ENCODE data around the gene KNTC1. TPM values are rescaled to one million over a fixed set of nuclear protein-coding genes. Genes with fewer than 3 reads are reported as not detected.
"Not testable (repeated sequence)": the region's sequence is repeated elsewhere in the genome, so short reads cannot be mapped to it uniquely, and the experiment has no call there.

The KNTC1 gene
- total and polyA plus RNA-seq, 3 experiments from 2014 or later, result 3.8 to 69.6 (median 66.0) TPM

GRCh38 chr12:122486805-122487426 is 40.1 kb upstream of the KNTC1 start:
- Mint-ChIP-seq H3K36me3 (peaks cover 8 to 75% (median 27%) of the 10 kb centered on the region in 3 donors), H3K27ac (peak overlapping the region in 1 of 8 donors; percentile 3), H3K4me3 (peak overlapping the region in 1 of 7 donors; percentile 56), H3K27me3 (no peaks in the 10 kb centered on the region), H3K9me3 (no peaks in the 10 kb centered on the region), H3K4me1 (peaks cover 6 to 21% (median 7%) of the 10 kb centered on the region in 3 donors)
- POLR2A ChIA-PET, result no interaction called here
- Histone ChIP-seq H3K4me1 (ENCODE audit: insufficient read depth, low read length) (no peaks in the 10 kb centered on the region), H3K36me3 (ENCODE audit: insufficient read depth, low read length) (peaks cover 40% of the 10 kb centered on the region), H3K9me3 (ENCODE audit: low read length) (no peaks in the 10 kb centered on the region), H3K27me3 (ENCODE audit: insufficient read depth, low read length, poor library complexity, severe bottlenecking) (no peaks in the 10 kb centered on the region), H3K27ac (ENCODE audit: low read depth, low read length) (no peak overlapping the region), H3K4me3 (ENCODE audit: low read length) (no peak overlapping the region)
- no peak for DNase-seq
- CTCF ChIA-PET, result interaction anchor here (1.5 kb wide), 1 partner anchor 14 kb away, joined by 4 read pairs; the partner anchor contains the start of gene ZCCHC8

- Mint-ChIP-seq H3K36me3 (peaks cover 8 to 78% (median 33%) of the 10 kb centered on the region in 3 donors), H3K4me1 (peaks cover 9 to 26% (median 11%) of the 10 kb centered on the region in 3 donors)
- peaks cover 43% of the 10 kb centered on the region for H3K36me3 ChIP-seq (ENCODE audit: insufficient read depth, low read length)
- POLR2A ChIA-PET; H3K27ac Mint-ChIP-seq; H3K27ac ChIP-seq (ENCODE audit: low read depth, low read length); H3K4me3 Mint-ChIP-seq; H3K9me3 ChIP-seq (ENCODE audit: low read length); H3K4me3 ChIP-seq (ENCODE audit: low read length); H3K27me3 Mint-ChIP-seq; H3K9me3 Mint-ChIP-seq; H3K27me3 ChIP-seq (ENCODE audit: insufficient read depth, low read length, poor library complexity, severe bottlenecking); DNase-seq; H3K4me1 ChIP-seq (ENCODE audit: insufficient read depth, low read length): not testable (repeated sequence)
- CTCF ChIA-PET, result interaction anchor here (1.5 kb wide), 1 partner anchor 13 kb away, joined by 4 read pairs; the partner anchor contains the start of gene ZCCHC8
These were observed 39.2 kb upstream of the KNTC1 start for GRCh38 chr12:122487807-122488206.

GRCh38 chr12:122489038-122489437 is 38.0 kb upstream of the KNTC1 start:
- Mint-ChIP-seq H3K4me1 (peaks cover 7 to 21% (median 9%) of the 10 kb centered on the region in 3 donors), H3K4me3 (no peak overlapping the region), H3K27me3 (no peaks in the 10 kb centered on the region), H3K9me3 (no peaks in the 10 kb centered on the region), H3K27ac (peak overlapping the region in 1 of 8 donors; percentile 55), H3K36me3 (peaks cover 8 to 74% (median 29%) of the 10 kb centered on the region in 3 donors)
- POLR2A ChIA-PET, result no interaction called here
- H3K27me3 ChIP-seq (ENCODE audit: insufficient read depth, low read length, poor library complexity, severe bottlenecking), result no peaks in the 10 kb centered on the region
- no peak overlapping the region for H3K27ac ChIP-seq (ENCODE audit: low read depth, low read length)
- CTCF ChIA-PET, result no interaction called here
- H3K36me3 ChIP-seq (ENCODE audit: insufficient read depth, low read length), result peaks cover 44% of the 10 kb centered on the region
- no peaks in the 10 kb centered on the region for H3K4me1 ChIP-seq (ENCODE audit: insufficient read depth, low read length)
- H3K9me3 ChIP-seq (ENCODE audit: low read length), result no peaks in the 10 kb centered on the region
- DNase-seq, result no peak
- H3K4me3 ChIP-seq (ENCODE audit: low read length), result no peak overlapping the region

- Mint-ChIP-seq H3K4me1 (peaks cover 10 to 29% (median 24%) of the 10 kb centered on the region in 3 donors), H3K27ac (peak overlapping the region in 3 of 8 donors; percentile 3 to 22 (median 7)), H3K36me3 (peaks cover 8 to 66% (median 17%) of the 10 kb centered on the region in 3 donors), H3K27me3 (no peaks in the 10 kb centered on the region), H3K9me3 (no peaks in the 10 kb centered on the region), H3K4me3 (peak overlapping the region in 1 of 7 donors; percentile 50)
- CTCF ChIA-PET, result no interaction called here
- no peaks in the 10 kb centered on the region for H3K9me3 ChIP-seq (ENCODE audit: low read length)
- POLR2A ChIA-PET, result no interaction called here
- no peak for DNase-seq
- H3K4me1 ChIP-seq (ENCODE audit: insufficient read depth, low read length), result no peaks in the 10 kb centered on the region
- H3K4me3 ChIP-seq (ENCODE audit: low read length), result no peak overlapping the region
- H3K27ac ChIP-seq (ENCODE audit: low read depth, low read length), result no peak overlapping the region
- no peaks in the 10 kb centered on the region for H3K27me3 ChIP-seq (ENCODE audit: insufficient read depth, low read length, poor library complexity, severe bottlenecking)
- peaks cover 44% of the 10 kb centered on the region for H3K36me3 ChIP-seq (ENCODE audit: insufficient read depth, low read length)
These were observed 35.1 kb upstream of the KNTC1 start for GRCh38 chr12:122491991-122492390.

GRCh38 chr12:122493222-122493621 is 33.8 kb upstream of the KNTC1 start:
- H3K27me3 ChIP-seq (ENCODE audit: insufficient read depth, low read length, poor library complexity, severe bottlenecking); CTCF ChIA-PET; H3K4me3 Mint-ChIP-seq; H3K4me3 ChIP-seq (ENCODE audit: low read length); H3K9me3 Mint-ChIP-seq; H3K9me3 ChIP-seq (ENCODE audit: low read length); H3K27ac ChIP-seq (ENCODE audit: low read depth, low read length); POLR2A ChIA-PET; DNase-seq; H3K4me1 ChIP-seq (ENCODE audit: insufficient read depth, low read length); H3K27me3 Mint-ChIP-seq; H3K27ac Mint-ChIP-seq: not testable (repeated sequence)
- Mint-ChIP-seq H3K4me1 (peaks cover 16 to 36% (median 31%) of the 10 kb centered on the region in 3 donors), H3K36me3 (peaks cover 8 to 58% (median 16%) of the 10 kb centered on the region in 3 donors)
- peaks cover 39% of the 10 kb centered on the region for H3K36me3 ChIP-seq (ENCODE audit: insufficient read depth, low read length)

GRCh38 chr12:122495258-122495657 is 31.8 kb upstream of the KNTC1 start:
- Mint-ChIP-seq H3K9me3 (no peaks in the 10 kb centered on the region), H3K27me3 (no peaks in the 10 kb centered on the region), H3K36me3 (peaks cover 0 to 51% (median 11%) of the 10 kb centered on the region in 3 donors), H3K27ac (no peak overlapping the region), H3K4me3 (peak overlapping the region in 1 of 7 donors; percentile 37), H3K4me1 (peaks cover 32 to 51% (median 45%) of the 10 kb centered on the region in 3 donors)
- peaks cover 22% of the 10 kb centered on the region for H3K36me3 ChIP-seq (ENCODE audit: insufficient read depth, low read length)
- H3K27ac ChIP-seq (ENCODE audit: low read depth, low read length), result no peak overlapping the region
- ChIA-PET CTCF (interaction anchor here (1.0 to 1.4 kb wide), 4 partner anchors 11 to 96 kb away, joined by 3 to 4 read pairs (median 3); no protein-coding TSS in a partner anchor), POLR2A (no interaction called here)
- H3K4me3 ChIP-seq (ENCODE audit: low read length), result no peak overlapping the region
- no peak for DNase-seq
- H3K27me3 ChIP-seq (ENCODE audit: insufficient read depth, low read length, poor library complexity, severe bottlenecking), result no peaks in the 10 kb centered on the region
- no peaks in the 10 kb centered on the region for H3K9me3 ChIP-seq (ENCODE audit: low read length)
- peaks cover 11% of the 10 kb centered on the region for H3K4me1 ChIP-seq (ENCODE audit: insufficient read depth, low read length)

GRCh38 chr12:122499991-122500684 is 26.9 kb upstream of the KNTC1 start:
- peaks cover 39 to 53% (median 50%) of the 10 kb centered on the region in 3 donors for H3K4me1 Mint-ChIP-seq
- peak overlapping the region; percentile 79 to 99 (median 97) for H3K27ac Mint-ChIP-seq
- no peaks in the 10 kb centered on the region for H3K9me3 Mint-ChIP-seq
- peaks cover 25% of the 10 kb centered on the region for H3K4me1 ChIP-seq (ENCODE audit: insufficient read depth, low read length)
- peak; percentile 23 to 73 (median 55) for DNase-seq
- no peaks in the 10 kb centered on the region for H3K27me3 Mint-ChIP-seq
- H3K9me3 ChIP-seq (ENCODE audit: low read length), result no peaks in the 10 kb centered on the region
- ChIA-PET CTCF (interaction anchor here (1.0 to 2.0 kb wide), 7 partner anchors 13 to 100 kb away, joined by 3 to 8 read pairs (median 4); no protein-coding TSS in a partner anchor), POLR2A (interaction anchor here (0.5 to 2.8 kb wide), 15 partner anchors 13 to 865 kb away, joined by 3 to 65 read pairs (median 5); partner anchors contain the start of genes DENR, DIABLO, HIP1R and KNTC1)
- peak overlapping the region; percentile 93 for H3K27ac ChIP-seq (ENCODE audit: low read depth, low read length)
- H3K36me3 ChIP-seq (ENCODE audit: insufficient read depth, low read length), result peaks cover 6% of the 10 kb centered on the region
- peak overlapping the region; percentile 81 to 98 (median 96) for H3K4me3 Mint-ChIP-seq
- peak overlapping the region; percentile 97 for H3K4me3 ChIP-seq (ENCODE audit: low read length)
- no peaks in the 10 kb centered on the region for H3K27me3 ChIP-seq (ENCODE audit: insufficient read depth, low read length, poor library complexity, severe bottlenecking)
- peaks cover 0 to 41% (median 6%) of the 10 kb centered on the region in 3 donors for H3K36me3 Mint-ChIP-seq

All from CD8-positive, alpha-beta memory T cell (primary cell).